Measurements from ENCODE around the gene INSYN1. TPM values are rescaled to one million over a fixed set of nuclear protein-coding genes. Genes with fewer than 3 reads are reported as not detected.

The INSYN1 gene
- total RNA-seq, 4 donors from 2014 or later: 2.6 to 4.7 (median 3.7) TPM

GRCh38 chr15:73794443-73795133 is 41.4 kb upstream of the INSYN1 start:
- no peak for TF ChIP-seq CTCF (IDR thresholded peaks at IDR 0.05; ENCODE audit: low read depth)

GRCh38 chr15:73792415-73792814 is 39.3 kb upstream of the INSYN1 start:
- TF ChIP-seq CTCF (IDR thresholded peaks at IDR 0.05; ENCODE audit: low read depth): no peak

- no peak for TF ChIP-seq CTCF (IDR thresholded peaks at IDR 0.05; ENCODE audit: low read depth)
Observed at GRCh38 chr15:73789521-73790240, 36.5 kb upstream of the INSYN1 start.

- TF ChIP-seq CTCF (IDR thresholded peaks at IDR 0.05; ENCODE audit: low read depth): no peak
Observed at GRCh38 chr15:73787621-73788020, 34.5 kb upstream of the INSYN1 start.

GRCh38 chr15:73786538-73786937 is 33.4 kb upstream of the INSYN1 start:
- TF ChIP-seq CTCF (IDR thresholded peaks at IDR 0.05; ENCODE audit: low read depth): no peak

GRCh38 chr15:73784291-73784690 is 31.1 kb upstream of the INSYN1 start:
- no peak for TF ChIP-seq CTCF (IDR thresholded peaks at IDR 0.05; ENCODE audit: low read depth)

- TF ChIP-seq CTCF (IDR thresholded peaks at IDR 0.05; ENCODE audit: low read depth): no peak
Observed at GRCh38 chr15:73782344-73782959, 29.3 kb upstream of the INSYN1 start.
